GM23248 (cell line): ENCODE results near the gene IFFO2.

Source experiments
- EZH2 ChIP-seq: fragments of 200-600 bp; sonication (generic); IDR thresholded peaks from 2 replicates; pipeline ENCODE4 v1.6.1; 2018; ENCODE audit warnings: antibody characterized with exemption, mild to moderate bottlenecking; ENCODE audit not compliant: insufficient read depth, poor library complexity, severe bottlenecking
- EZH2phosphoT487 ChIP-seq: fragments of 200-600 bp; sonication (generic); IDR thresholded peaks from 2 replicates; pipeline ENCODE4 v1.6.1; 2018; ENCODE audit warnings: antibody characterized with exemption, moderate library complexity, mild to moderate bottlenecking, low read depth; ENCODE audit not compliant: insufficient read depth

DNA sequence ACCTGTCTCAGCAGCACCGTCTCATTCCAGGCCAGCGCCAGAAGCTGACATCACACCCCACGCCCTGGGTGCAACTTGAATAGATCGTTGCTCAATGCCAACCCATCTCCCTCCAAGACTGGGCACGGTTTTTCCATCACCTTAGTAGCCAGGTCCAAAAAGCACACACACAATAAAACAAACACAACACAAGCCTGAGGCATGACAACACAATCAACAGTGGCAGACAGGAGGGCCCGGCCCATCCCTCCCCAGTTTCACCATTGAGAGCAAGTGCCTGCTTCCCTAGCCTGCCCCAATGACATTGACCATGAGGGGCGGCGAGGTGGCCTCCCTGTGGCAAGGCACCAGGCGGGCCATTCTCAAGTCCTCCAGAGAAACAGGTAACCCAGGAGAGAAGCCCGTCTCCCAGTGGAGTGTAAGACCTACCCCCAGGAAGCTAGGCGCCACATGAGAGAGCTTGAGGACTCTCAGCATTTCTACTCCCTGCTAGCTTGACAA lies 2.7 kb downstream of the IFFO2 start:
- TF ChIP-seq EZH2phosphoT487 (no peak), EZH2 (no peak)
